Stomach (tissue), 4 donors: ENCODE measurements around the gene C16orf96.

Experiments used
- EP300 ChIP-seq: sonication (generic); formaldehyde crosslinking; IDR thresholded peaks from one replicate; pipeline ENCODE4 v1.6.1; 2017; ENCODE audit warnings: antibody characterized with exemption
- POLR2A ChIP-seq, 4 donors: fragments of 450-650 bp; IDR thresholded peaks; one replicate each; pipeline ENCODE4 v1.6.1; 2016; ENCODE audit warnings: antibody characterized with exemption in 4 of 4, control low read depth in 2 of 4, mild to moderate bottlenecking in 1 of 4, moderate library complexity in 1 of 4
- POLR2AphosphoS5 ChIP-seq, 3 donors: sonication (generic); formaldehyde crosslinking; IDR thresholded peaks; one replicate each; pipeline ENCODE4 v1.6.1; 2016; ENCODE audit warnings: antibody characterized with exemption in 3 of 3
- TF ChIP-seq, protein P1 (sequence below), 7 experiments: fragments of 450-650 bp in 4 of 7; fragments of 200-600 bp in 3 of 7; sonication (generic) in 3 of 7; IDR thresholded peaks; one replicate each; pipeline ENCODE4 v1.5.1; 2016 to 2019; ENCODE audit warnings: antibody characterized with exemption in 7 of 7, control low read depth in 2 of 7, mild to moderate bottlenecking in 1 of 7

GRCh38 chr16:4602331-4602730 is 46.2 kb downstream of the C16orf96 start:
- TF ChIP-seq, protein P1, sequence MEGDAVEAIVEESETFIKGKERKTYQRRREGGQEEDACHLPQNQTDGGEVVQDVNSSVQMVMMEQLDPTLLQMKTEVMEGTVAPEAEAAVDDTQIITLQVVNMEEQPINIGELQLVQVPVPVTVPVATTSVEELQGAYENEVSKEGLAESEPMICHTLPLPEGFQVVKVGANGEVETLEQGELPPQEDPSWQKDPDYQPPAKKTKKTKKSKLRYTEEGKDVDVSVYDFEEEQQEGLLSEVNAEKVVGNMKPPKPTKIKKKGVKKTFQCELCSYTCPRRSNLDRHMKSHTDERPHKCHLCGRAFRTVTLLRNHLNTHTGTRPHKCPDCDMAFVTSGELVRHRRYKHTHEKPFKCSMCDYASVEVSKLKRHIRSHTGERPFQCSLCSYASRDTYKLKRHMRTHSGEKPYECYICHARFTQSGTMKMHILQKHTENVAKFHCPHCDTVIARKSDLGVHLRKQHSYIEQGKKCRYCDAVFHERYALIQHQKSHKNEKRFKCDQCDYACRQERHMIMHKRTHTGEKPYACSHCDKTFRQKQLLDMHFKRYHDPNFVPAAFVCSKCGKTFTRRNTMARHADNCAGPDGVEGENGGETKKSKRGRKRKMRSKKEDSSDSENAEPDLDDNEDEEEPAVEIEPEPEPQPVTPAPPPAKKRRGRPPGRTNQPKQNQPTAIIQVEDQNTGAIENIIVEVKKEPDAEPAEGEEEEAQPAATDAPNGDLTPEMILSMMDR (IDR thresholded peaks at IDR 0.05): no peak
- TF ChIP-seq EP300 (no peak), POLR2AphosphoS5 (IDR thresholded peaks at IDR 0.05) (no peak), POLR2A (IDR thresholded peaks at IDR 0.05) (no peak)
